Liver (tissue), 3 donors: ENCODE measurements around the gene C2orf76.

ENCODE experiments used
- CTCF ChIP-seq: fragments of 150-350 bp; IDR thresholded peaks from 2 replicates; pipeline ENCODE4 v1.5.1; 2017; ENCODE audit warnings: improper control_type of control experiment, low read depth, low read length; ENCODE audit not compliant: missing input control
- EGR1 ChIP-seq, 2 donors: IDR thresholded peaks; 2 replicates each; pipeline ENCODE4 v1.6.1; 2016 to 2018; ENCODE audit warnings: antibody characterized with exemption in 2 of 2, low read depth in 2 of 2
- donor health status: healthy.
- donor health status: healthy.

DNA sequence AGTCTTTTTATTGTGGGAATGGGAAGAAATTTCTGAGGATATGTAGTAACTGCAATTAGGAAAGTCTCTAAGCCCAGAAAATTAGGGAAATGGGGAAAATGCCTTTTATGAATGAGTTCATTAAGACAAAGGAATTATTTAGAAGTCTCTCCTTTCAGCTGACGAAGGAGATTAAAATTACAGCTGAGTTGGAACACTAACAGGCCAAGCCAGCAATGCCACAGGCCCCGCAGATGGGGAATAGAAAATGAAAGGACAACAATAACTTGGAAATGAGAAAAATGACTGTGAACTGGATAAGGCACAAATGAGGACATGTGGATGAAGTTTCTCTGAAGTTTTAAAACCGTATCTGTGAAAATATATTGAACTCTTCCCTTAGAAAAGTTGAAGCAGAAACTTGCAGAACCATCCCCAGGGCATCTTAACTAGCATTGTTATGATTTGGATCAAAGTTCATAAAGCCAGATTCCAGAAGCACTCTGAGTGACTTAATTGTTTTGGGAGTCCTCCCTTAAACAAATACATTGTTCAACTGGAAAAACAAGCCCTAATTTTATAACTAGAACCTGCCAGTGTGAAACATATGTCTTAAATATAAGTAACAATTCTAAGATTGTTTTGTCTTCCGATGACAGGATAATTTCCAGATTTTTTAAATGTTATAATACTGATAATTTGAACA lies 51.3 kb downstream of the C2orf76 start:
- TF ChIP-seq EGR1 (IDR thresholded peaks at IDR 0.05; ENCODE audit: low read depth in 2 of 2) (no peak), CTCF (no peak)
